ENCODE measurements around the gene CBS.
"Not testable (repeated sequence)": the region's sequence is repeated elsewhere in the genome, so short reads cannot be mapped to it uniquely, and the experiment has no call there.

CBS gene

DNA sequence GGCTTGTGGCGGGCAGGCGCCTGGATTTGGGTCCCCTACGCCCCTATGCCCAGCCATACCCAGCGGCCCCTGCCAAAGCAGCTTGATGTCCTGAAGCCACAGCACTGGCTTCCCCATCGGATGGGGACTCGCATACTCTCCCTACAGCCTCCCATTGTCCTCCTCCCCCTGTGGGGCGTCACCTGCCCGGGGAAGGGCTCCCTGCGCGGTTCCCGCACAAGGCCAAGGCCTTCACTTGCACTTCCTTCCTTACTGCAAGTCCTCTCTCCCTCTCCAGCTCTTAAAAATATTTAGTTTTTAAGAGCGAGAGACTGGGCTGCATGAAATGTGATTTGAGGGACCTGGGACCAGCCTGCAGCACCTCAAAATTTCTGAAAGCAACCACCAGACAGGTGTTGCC lies 8.9 kb downstream of the CBS start:
- DNase-seq: not testable (repeated sequence)

DNA sequence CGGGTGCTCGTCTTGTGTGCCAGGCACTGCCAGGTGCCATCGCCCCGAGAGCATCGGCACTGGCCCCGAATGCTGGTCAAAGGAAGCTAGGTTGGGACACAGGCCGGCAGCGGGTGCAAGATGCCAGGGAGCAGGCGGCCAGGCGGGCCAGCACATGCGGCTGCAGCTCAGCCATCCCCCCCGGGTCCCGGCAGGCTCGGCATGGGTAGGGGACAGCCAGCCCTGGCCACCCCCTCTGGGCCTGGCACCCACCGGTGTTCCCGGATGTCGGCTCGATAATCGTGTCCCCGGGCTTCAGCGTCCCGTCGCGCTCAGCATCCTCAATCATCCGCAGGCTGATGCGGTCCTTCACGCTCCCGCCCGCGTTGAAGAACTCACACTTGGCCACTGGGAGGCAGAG lies 9.6 kb downstream of the CBS start:
- not testable (repeated sequence) for DNase-seq

DNA sequence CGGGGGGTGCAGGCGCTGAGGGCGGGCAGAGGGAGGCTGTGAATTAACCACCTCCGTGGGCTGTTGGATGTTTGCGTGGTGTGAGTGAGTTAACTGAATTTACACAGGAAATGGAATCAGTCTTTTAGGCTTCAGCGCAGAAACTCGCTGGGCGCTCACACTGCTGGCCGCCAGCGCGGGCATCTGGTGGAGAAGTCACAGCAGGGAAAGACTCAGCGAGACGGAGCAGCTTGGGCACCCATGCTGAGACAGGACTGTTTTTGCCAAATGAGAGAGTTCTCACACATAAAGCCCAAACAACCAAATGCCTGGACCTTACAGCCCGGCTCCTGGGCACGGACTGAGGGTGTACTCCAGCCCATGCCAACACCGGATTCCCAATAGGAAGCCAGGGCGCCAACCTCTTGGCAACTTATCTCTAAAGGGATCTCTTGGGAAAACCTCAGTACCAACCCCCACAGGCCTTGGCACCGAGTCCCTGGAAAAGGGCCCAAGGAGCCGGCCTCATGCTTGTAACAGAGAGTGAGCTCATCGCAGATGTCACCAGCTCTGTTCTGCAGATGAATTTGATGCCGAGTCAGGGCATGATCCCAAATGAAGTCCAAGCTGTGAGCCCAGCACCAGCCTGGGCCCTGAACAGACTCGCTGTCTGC lies 11.2 kb downstream of the CBS start:
- not testable (repeated sequence) for DNase-seq

DNA sequence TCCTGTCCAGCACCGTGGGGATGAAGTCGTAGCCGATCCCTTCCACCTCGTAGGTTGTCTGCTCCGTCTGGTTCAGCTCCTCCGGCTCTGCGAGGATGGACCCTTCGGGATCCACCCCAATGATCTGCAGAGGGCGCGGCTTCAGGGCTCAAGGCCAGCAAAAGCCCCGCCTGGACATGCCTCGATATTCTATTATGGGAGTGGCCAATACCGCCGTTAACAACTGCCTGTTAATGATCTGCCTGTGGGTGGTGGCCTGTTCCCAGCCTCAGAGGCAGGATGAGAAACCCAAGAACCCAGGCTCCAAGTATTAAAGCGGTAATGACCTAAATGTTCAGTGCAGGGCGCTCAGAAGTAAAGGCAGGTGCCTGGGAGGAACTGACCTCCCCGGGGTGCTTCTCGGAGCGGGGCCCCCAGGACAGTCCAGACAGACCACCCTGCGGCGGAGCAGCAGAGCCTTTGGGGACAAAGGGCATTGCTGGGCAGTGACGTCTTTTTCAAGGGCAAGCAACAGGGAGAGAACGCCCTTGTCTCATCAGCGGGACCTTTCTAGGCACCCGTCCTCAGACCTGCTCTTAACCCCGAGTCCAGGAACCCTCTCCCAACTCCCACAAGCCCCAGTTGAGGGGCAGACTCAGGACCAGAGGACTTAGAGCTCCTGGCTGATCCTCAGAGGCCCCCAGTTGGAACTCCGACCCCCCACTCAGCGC lies 12.5 kb downstream of the CBS start:
- not testable (repeated sequence) for DNase-seq

DNA sequence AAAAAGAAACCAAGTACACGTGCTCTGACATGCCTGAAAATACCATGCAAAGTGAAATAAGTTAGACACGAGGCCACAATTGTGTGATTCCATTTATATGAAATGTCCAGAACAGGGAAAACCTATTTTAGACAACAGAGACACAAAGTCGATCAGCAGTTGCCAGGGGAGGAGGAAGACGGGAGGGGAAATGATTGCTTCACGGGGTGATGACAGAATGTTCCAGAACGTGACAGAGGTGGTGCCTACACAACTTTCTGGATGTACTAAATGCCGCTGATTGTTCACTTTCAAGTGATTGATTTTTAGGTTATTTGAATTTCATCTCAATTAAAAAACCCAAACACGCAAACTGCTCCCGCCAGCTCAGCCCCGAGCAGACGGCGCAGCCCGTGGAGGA lies 22.5 kb downstream of the CBS start:
- not testable (repeated sequence) for DNase-seq

DNA sequence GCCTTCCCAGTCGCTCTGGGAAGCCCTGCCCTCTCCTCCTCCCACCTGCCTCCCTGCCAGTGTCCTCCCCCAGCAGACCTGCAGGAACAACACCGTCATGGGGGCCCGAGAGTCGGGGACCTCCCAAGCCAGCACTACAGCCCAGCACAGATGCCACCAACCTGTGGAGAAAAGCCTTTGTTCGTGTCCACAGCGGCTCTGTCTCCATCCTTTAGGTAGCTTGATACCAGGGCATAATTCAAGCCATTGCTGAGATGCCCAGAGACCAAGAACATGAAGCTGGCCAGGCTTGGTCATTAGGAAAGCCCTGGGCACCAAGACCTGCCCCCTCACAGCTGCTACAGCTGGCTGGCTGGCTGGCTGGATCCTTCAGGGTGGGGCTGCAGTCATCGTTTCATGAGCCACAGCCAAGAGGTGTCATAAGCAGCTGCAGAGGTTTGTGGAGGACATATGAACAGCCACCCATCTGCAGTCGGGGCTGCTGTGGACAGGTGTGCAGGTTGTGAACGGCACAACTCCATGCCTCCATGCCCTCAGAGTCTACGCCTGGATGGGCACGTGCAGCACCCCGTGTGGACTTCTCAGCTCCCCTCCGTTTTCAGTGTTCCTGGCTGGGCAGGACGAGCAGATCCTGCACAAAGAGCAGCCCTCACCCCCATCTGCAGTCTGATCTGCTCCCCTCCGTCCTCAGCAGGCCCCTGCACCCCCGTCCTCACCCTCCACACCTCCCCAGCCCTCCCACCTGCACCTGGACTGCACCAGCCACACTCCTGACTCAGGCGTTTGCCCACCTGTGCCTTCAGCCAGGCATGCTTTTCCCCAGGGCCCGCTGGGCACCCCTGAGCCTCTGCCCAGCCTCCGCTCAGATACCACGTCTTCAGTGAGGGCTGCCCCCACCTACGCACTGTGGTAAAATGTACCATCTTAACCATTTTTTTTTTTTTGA lies 29.5 kb downstream of the CBS start:
- DNase-seq: not testable (repeated sequence)

DNA sequence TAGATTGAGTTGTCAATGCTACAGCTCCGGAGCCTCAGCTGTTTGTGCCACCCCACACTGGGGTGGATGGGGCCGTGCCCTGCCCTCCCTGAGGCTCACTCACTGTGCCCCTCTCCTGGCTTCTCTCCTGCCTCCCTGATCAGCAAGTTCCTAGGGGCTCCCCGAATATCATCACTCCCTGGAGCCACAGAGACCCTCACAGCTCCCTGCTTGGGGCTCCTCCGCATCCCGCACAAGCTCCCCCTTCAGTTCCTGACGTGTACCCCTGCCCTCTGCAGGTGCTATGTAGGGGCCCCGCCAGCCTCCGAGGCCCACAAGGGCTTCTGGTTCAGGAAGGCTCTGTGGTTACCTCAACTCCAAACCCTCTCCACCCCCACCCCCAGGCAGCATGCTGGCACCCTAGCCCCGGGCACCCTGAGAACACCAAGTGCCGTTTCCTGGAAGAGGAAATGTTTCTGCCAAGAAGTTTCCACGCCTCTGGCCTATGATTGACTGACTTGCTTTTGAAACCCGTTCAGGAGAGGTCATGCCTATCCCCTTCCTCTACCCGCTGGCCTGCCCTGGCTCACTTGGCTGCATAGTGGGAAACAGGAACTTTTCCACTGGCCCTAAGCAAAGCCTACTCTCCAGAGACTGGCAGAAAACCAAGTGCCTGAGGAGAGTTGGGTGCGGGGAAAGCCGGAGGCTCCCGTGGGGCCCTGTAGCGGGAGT lies 30.3 kb downstream of the CBS start:
- DNase-seq: not testable (repeated sequence)

DNA sequence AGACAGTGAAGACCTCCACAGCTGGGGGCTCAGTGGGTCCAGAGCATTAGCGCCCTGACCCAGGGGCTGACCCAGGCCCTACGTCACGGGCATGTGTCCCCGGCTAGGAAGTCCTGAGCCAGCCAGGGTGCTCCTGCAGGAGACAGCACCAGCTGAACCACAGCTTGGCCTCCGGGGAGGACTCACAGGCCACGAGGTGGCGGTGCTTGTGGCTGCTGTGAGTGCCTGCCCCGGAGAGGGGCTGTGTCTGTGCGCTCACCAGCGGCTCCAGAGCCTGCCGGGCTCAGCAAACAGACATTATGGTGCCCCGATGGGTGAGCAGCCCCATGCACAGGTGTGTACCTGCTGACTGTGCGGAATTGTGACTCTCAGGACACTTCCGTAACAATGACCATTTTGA lies 31.1 kb downstream of the CBS start:
- not testable (repeated sequence) for DNase-seq

DNA sequence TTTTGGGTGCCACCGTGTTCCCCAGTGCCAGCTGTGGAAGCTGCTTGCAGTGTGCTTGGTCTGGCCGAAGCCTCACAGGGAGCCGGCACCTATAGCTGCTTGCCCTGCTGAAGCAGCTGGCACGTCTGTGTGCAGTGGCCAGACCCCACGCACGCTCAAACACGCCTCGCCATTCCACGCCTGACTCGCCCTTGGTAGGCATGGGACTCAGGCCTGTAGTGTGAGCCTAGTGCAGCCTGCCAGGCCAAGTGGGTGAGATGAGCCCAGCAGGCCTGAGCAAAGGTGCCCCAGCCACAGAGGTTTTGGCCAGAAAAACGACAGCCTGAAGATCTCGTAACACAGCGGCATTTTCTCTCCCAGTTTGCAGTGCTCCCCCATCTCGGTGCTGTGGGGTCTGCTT lies 32.3 kb downstream of the CBS start:
- not testable (repeated sequence) for DNase-seq

DNA sequence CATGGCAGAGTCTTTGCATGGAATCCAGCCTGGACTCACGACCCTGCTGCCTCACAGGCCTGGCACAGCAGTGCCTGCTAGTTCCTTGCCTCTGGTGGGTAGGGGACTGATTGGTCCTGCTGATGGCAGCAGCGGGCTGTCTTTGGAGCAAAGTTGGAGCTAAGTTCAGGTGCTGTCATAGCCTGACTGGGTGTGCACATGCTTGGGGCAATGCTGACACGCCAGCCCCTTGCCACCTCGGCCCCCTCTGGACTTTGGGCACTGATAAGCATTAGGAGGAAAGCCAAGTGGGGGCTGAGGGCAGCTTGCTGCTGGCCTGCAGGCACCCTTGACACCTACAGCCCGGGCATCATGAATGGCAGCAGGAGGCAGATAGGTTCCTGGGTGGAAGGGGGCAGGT lies 33.5 kb downstream of the CBS start:
- not testable (repeated sequence) for DNase-seq

DNA sequence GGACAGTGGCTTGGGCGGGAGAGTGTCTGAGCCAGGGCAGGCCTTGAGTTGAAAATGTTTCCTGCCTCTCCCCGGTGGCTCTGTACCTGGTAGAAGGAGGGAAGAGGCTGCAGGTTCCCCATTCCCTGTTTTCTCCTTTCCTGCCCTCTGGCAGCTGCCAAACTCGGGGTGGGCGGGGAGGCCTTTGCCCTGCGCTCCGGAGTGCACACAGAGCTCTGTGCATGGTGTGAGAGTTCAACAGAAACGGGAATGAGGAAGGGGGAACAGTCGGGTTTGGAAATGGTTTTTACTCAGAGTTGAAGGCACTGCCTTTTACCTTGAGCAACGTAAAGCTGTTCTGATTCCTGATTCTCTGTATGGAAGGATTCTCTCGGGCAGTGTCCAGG lies 37.0 kb downstream of the CBS start:
- not testable (repeated sequence) for DNase-seq

DNA sequence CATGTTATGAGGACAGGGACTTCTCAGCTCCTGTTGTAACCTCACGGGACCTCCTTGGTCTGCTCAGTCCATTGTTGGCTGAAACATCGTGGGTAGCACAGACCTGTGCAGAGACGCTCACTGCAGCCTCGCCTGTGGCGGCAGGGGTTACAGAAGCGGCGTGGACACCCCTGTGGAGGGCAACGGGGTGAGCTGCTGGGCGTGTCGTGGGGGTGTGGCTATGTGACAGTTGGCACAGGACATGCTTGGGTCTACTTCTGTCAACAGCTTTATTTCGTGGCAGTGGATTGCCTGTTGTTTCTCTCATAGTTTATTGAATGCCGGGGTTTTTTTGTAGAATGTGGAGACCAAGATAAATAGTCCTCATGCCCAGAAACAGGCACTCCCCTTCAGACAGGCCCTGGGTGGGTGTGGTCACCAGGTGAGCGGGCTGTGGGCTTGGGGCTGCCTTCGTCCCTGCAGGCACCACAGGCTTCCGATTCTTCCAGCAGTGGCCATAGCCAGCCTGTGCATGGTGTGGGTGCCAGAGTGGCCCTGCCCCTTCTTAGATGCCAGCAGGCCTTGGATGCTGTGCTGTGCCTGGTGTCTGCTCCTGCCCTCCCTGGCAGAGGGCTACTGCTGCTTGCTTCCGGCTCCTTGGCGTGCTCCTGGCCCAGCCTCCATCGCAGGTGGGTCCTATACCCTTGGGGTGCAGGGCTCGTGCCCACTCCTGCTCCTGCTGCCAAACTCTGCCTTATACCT lies 37.5 kb downstream of the CBS start:
- DNase-seq: not testable (repeated sequence)

DNA sequence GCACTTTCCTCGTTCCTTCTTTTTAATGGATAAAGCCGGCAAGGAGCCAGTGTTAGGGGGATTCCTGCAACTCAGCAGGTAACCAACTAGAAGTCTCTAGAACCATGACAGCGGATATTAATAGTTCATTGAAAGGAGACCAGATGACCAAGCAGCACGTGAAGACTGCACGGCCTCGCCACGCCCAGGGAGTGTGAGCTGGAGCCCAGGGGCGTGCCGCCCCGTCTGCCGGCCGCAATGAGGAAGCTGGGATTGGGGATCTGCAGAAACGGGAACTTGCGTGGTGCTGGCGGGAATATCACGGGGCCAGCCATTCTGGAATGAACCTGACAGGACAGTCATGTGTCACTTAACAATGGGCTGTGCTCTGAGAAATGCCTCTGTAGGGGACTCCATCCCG lies 38.7 kb downstream of the CBS start:
- DNase-seq: not testable (repeated sequence)

DNA sequence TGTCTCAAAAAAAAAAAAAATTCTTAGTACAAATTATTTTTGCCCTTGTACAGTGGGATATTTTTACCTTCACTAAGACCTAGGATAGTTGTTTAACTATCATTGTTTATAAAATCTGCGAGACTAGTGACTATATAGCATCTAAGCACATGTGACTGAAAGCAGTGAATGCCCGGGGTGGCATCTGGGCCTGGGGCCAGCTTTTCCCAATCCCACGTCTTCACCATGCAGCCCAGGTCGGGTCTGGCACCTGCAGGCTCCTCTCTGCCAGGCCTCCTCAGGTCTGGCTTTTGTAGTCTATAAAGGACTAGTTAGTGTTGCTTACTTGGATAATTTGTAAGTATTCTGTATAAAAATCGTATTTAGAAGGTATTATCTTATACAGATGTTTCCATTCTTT lies 40.8 kb downstream of the CBS start:
- DNase-seq: no peak

DNA sequence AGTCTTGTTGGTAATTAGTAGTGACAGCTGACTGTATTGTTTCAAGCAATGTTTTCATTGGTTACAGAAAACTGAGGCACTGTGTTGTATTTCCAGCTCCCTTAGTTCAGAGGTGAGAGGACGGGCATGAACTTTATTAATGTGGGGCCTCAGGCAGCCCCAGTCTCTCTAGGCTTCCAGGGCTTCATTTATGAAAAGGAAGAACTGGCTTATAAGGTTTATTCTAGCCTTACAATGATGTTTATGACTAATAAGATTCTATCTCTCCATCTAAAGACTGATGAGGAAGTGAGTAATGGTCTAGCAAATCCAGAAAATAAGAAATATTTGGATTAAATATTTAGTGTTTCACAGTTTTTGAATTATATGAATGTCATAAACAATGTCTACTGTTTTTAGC lies 41.5 kb downstream of the CBS start:
- DNase-seq: no peak

DNA sequence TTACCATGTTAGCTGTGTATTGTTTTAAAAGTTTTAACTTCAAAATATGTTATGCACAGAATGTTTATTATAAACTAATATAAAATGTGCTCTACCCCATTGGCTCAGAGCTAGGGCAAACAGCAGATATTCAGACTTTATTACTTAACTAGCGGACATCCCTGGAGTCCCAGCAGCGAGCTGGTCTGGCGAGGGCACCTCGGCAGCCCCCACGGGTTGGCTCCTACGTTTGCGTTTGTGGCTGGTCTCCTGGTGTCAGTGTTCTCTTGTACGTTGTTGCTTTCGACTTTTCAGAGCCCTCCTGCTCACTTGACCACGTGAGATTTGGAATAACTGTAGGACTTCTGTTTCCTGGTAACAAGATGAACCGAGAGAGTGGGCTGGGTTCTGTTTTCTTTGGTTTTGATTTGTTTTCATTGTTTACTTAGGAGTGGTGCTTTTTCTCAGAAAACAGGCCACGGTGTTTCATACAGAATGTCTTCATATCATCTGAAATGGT lies 44.5 kb downstream of the CBS start:
- DNase-seq: no peak

DNA sequence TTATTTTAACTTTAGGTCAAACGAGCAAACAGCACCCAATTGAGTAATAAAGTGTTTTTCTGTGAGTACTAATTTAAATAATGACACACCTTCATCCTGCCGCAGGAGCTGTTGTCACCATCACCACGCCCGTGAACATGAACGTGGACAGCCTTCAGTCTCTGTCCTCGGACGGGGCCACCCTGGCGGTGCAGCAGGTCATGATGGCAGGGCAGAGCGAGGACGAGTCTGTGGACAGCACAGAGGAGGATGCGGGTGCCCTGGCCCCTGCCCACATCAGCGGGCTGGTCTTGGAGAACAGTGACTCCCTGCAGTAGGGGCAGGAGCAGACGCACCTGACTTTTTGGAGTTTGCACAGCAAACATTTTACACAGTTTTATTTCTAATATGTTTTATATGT lies 45.9 kb downstream of the CBS start:
- DNase-seq: no peak

DNA sequence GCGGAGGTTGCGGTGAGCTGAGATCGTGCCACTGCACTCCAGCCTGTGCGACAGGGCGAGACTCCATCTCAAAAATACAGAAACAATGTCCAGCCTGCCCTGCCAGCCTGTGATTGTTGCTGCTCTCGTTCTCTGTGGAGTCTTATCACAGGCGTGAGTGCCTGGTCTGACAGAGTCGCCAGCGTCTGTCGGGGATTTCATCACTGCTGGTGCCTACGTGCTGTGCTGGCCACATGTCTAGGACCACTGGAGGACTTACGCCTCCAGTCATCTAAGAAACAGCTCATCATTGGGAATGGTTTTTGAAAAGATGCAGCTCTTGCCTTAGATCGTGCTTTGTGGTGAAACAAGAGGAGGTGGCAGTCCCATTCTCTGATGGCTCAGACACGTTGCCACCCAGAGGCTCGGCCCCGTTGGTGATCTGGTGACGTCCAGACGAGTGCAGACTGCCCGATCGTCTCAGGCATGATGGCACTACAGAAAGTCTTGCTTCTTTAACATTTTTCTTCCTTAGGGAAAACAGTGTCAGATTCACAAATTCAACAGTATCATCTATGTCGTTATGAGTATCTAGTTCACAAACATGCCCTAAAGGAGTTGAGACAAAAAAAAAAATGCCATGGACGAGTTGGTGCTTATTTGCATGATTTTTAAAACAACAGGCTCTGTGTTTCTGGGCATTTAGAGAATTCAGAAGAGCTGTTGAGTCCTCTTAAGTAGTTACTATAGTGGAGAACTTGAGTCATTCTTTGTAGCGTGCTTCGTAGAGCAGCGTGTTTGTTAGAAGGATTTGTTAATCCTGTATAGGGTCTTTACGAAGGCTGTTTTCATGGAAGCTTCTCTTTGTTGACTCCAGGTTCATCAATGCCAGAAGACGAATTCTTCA lies 47.5 kb downstream of the CBS start:
- no peak for DNase-seq

DNA sequence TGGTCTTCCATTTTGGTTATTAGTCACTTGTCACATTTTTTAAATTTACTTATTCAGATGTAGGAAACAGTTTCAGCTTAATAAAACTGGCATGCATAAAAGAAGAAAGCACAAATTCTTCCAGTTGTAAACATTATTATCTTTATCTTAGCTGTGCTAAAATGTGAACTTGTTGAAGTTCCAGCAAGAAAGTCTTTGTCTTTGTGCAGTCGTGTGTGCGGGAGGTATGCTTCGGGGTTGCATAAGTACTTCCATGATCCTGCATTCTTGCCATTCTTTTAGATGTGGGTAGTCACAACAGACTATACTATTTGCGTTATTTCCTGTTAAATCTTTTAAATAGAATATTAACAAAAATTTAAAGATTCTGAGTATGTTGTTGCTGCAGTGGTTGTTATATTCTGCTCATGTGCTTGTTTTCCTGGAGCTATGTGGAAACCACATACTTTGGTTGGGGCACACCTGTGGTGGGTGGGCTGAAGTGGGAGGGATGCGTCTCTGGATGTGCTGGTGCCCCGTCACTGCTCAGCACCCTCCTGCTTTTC lies 49.9 kb downstream of the CBS start:
- no peak for DNase-seq

DNA sequence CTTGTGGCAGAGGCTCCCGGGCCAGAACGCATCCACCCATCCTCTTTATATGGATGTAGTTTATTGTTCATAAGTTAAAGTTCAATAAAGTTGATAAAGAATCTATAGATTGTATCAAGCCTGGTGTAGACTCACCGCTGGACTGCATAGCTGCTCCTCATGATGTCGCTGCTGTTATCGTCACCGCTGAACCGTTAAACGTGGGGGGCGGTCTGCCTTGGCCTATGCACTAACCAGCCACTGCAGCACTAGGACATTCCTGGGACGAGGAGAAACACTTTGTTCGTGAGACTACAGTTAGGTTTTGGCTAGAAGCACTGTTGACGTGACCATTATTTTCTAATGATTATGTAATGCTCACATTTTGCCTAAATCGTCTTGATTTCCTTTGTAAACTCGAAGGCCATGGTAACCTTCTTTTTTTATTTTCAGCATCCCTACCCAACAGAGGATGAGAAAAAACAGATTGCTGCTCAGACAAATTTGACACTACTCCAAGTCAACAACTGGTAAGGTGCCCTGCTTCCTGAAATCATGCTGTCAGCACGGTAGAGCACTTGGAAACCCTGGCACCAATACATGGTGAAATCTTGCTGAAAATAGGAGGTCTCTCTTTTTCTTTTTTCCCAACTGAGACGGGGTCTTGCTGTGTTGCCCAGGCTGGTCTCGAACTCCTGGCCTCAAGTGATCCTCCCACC lies 51.0 kb downstream of the CBS start:
- DNase-seq: no peak

Data from DMS153 (cell line).